ENCODE results near the gene TP63. TPM values are rescaled to one million over a fixed set of nuclear protein-coding genes. Genes with fewer than 3 reads are reported as not detected.

The TP63 gene
- polyA plus RNA-seq, 1 donor from 2014 or later, result 0.12 TPM

- no peaks in the 10 kb centered on the region for H3F3A ChIP-seq (ENCODE audit: insufficient read depth, low read length, poor library complexity, severe bottlenecking)
- peaks cover 5% of the 10 kb centered on the region for H3K9me3 ChIP-seq (ENCODE audit: low read length)
- no peaks in the 10 kb centered on the region for H3K36me3 ChIP-seq (ENCODE audit: insufficient read depth, low read length)
- H4K20me1 ChIP-seq (ENCODE audit: insufficient read depth), result no peaks in the 10 kb centered on the region
- no peaks in the 10 kb centered on the region for H3K27me3 ChIP-seq (ENCODE audit: insufficient read depth, low read depth, low read length)
- no peak overlapping the region for H3K27ac ChIP-seq (ENCODE audit: low read length)
- H3K79me2 ChIP-seq (replicated peaks; ENCODE audit: insufficient read depth, low read length), result no peaks in the 10 kb centered on the region
- H2AFZ ChIP-seq (ENCODE audit: low read depth, low read length), result no peak overlapping the region
- no peak for TF ChIP-seq EP300 (conservative IDR thresholded peaks at IDR 0.05; ENCODE audit: poor library complexity, severe bottlenecking)
- no peak for TF ChIP-seq CTCF (IDR thresholded peaks at IDR 0.05; ENCODE audit: poor library complexity, severe bottlenecking)
- TF ChIP-seq MXI1 (conservative IDR thresholded peaks at IDR 0.05; ENCODE audit: poor library complexity, severe bottlenecking), result no peak
- no peak for TF ChIP-seq REST (IDR thresholded peaks at IDR 0.05; ENCODE audit: borderline replicate concordance)
- H3K9ac ChIP-seq (ENCODE audit: low read length), result no peak overlapping the region
- H3K4me2 ChIP-seq (ENCODE audit: low read length), result no peak overlapping the region
- no peaks in the 10 kb centered on the region for H3K9me2 ChIP-seq (ENCODE audit: insufficient read depth, low read length)
- H3K4me3 ChIP-seq (ENCODE audit: low read length), result no peak overlapping the region
These were observed 109.0 kb downstream of the TP63 start for GRCh38 chr3:189740156-189740555.

GRCh38 chr3:189744235-189744634 is 113.0 kb downstream of the TP63 start:
- no peak overlapping the region for H2AFZ ChIP-seq (ENCODE audit: low read depth, low read length)
- no peaks in the 10 kb centered on the region for H3F3A ChIP-seq (ENCODE audit: insufficient read depth, low read length, poor library complexity, severe bottlenecking)
- no peaks in the 10 kb centered on the region for H3K79me2 ChIP-seq (replicated peaks; ENCODE audit: insufficient read depth, low read length)
- no peak overlapping the region for H3K9ac ChIP-seq (ENCODE audit: low read length)
- H3K9me2 ChIP-seq (ENCODE audit: insufficient read depth, low read length), result no peaks in the 10 kb centered on the region
- no peak overlapping the region for H3K4me3 ChIP-seq (ENCODE audit: low read length)
- no peaks in the 10 kb centered on the region for H3K36me3 ChIP-seq (ENCODE audit: insufficient read depth, low read length)
- TF ChIP-seq POLR2AphosphoS5 (IDR thresholded peaks at IDR 0.05), result no peak
- no peak for TF ChIP-seq RAD21 (conservative IDR thresholded peaks at IDR 0.05)
- no peak for TF ChIP-seq EZH2 (IDR thresholded peaks at IDR 0.05; ENCODE audit: borderline replicate concordance, insufficient read depth, low read length, poor library complexity, severe bottlenecking)
- TF ChIP-seq SMC3 (conservative IDR thresholded peaks at IDR 0.05; ENCODE audit: poor library complexity), result no peak
- no peak for TF ChIP-seq CTCF (IDR thresholded peaks at IDR 0.05; ENCODE audit: poor library complexity, severe bottlenecking)
- TF ChIP-seq EP300 (conservative IDR thresholded peaks at IDR 0.05; ENCODE audit: poor library complexity, severe bottlenecking), result no peak
- TF ChIP-seq TAF1 (IDR thresholded peaks at IDR 0.05; ENCODE audit: low read depth), result no peak
- no peak for TF ChIP-seq MXI1 (conservative IDR thresholded peaks at IDR 0.05; ENCODE audit: poor library complexity, severe bottlenecking)
- TF ChIP-seq REST (IDR thresholded peaks at IDR 0.05; ENCODE audit: borderline replicate concordance), result no peak
- no peaks in the 10 kb centered on the region for H4K20me1 ChIP-seq (ENCODE audit: insufficient read depth)
- H3K4me2 ChIP-seq (ENCODE audit: low read length), result no peak overlapping the region
- peaks cover 5% of the 10 kb centered on the region for H3K9me3 ChIP-seq (ENCODE audit: low read length)
- H3K27me3 ChIP-seq (ENCODE audit: insufficient read depth, low read depth, low read length), result no peaks in the 10 kb centered on the region
- H3K27ac ChIP-seq (ENCODE audit: low read length), result no peak overlapping the region
